Measurements from ENCODE around the gene BRCA2. TPM values are rescaled to one million over a fixed set of nuclear protein-coding genes. Genes with fewer than 3 reads are reported as not detected.

Gene BRCA2
- total RNA-seq, 4 donors from 2014 or later = 0.94 to 3.6 (median 2.4) TPM

- TF ChIP-seq, protein P1, sequence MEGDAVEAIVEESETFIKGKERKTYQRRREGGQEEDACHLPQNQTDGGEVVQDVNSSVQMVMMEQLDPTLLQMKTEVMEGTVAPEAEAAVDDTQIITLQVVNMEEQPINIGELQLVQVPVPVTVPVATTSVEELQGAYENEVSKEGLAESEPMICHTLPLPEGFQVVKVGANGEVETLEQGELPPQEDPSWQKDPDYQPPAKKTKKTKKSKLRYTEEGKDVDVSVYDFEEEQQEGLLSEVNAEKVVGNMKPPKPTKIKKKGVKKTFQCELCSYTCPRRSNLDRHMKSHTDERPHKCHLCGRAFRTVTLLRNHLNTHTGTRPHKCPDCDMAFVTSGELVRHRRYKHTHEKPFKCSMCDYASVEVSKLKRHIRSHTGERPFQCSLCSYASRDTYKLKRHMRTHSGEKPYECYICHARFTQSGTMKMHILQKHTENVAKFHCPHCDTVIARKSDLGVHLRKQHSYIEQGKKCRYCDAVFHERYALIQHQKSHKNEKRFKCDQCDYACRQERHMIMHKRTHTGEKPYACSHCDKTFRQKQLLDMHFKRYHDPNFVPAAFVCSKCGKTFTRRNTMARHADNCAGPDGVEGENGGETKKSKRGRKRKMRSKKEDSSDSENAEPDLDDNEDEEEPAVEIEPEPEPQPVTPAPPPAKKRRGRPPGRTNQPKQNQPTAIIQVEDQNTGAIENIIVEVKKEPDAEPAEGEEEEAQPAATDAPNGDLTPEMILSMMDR (IDR thresholded peaks at IDR 0.05; ENCODE audit: low read depth) = no peak
These were observed 754 bp upstream of the BRCA2 start for GRCh38 chr13:32314271-32315237.

DNA sequence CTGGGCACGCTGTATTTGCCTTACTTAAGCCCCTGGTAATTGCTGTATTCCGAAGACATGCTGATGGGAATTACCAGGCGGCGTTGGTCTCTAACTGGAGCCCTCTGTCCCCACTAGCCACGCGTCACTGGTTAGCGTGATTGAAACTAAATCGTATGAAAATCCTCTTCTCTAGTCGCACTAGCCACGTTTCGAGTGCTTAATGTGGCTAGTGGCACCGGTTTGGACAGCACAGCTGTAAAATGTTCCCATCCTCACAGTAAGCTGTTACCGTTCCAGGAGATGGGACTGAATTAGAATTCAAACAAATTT, 676 bp downstream of the BRCA2 start:
- TF ChIP-seq, protein P1 (IDR thresholded peaks at IDR 0.05; ENCODE audit: low read depth) = no peak

DNA sequence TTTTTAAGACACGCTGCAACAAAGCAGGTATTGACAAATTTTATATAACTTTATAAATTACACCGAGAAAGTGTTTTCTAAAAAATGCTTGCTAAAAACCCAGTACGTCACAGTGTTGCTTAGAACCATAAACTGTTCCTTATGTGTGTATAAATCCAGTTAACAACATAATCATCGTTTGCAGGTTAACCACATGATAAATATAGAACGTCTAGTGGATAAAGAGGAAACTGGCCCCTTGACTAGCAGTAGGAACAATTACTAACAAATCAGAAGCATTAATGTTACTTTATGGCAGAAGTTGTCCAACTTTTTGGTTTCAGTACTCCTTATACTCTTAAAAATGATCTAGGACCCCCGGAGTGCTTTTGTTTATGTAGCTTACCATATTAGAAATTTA, 1.2 kb downstream of the BRCA2 start:
- TF ChIP-seq, protein P1 (IDR thresholded peaks at IDR 0.05; ENCODE audit: low read depth) = no peak

DNA sequence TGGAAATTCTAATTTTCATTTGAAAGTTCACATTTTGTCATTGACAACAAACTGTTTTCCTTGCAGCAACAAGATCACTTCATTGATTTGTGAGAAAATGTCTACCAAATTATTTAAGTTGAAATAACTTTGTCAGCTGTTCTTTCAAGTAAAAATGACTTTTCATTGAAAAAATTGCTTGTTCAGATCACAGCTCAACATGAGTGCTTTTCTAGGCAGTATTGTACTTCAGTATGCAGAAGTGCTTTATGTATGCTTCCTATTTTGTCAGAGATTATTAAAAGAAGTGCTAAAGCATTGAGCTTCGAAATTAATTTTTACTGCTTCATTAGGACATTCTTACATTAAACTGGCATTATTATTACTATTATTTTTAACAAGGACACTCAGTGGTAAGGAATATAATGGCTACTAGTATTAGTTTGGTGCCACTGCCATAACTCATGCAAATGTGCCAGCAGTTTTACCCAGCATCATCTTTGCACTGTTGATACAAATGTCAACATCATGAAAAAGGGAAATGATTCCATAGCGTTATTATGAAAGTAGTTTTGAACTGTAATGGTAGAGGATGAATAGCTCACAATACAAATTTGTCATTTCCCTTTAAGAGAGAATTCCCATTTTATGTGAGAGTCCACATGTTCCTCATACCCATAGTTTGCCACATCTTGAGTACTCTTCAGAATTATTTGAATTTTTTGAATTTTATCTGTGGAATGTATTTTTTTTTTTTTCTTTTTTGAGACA, 2.6 kb downstream of the BRCA2 start:
- TF ChIP-seq, protein P1 (IDR thresholded peaks at IDR 0.05; ENCODE audit: low read depth) = no peak

GRCh38 chr13:32320528-32320927, 5.2 kb downstream of the BRCA2 start:
- TF ChIP-seq, protein P1 (IDR thresholded peaks at IDR 0.05; ENCODE audit: low read depth) = no peak

DNA sequence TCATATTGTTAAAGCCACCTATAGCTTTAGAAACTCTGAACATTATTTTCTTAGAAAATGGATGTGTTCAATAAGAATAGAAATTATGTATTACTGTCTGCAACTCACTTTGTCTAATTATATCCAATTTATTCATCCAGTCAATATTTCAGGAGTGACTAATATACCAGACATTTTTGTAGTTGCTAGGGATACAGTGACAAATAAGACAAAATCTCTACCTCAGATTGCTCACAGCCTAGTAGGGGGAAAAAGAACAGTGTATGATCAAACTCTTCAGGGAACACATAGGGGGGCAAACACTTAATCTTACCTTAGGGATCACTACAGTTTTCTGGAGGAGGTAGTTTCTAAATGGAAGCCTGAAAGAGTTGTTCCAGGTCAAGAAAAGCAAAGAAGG, 8.6 kb downstream of the BRCA2 start:
- TF ChIP-seq, protein P1 (IDR thresholded peaks at IDR 0.05; ENCODE audit: low read depth) = no peak

DNA sequence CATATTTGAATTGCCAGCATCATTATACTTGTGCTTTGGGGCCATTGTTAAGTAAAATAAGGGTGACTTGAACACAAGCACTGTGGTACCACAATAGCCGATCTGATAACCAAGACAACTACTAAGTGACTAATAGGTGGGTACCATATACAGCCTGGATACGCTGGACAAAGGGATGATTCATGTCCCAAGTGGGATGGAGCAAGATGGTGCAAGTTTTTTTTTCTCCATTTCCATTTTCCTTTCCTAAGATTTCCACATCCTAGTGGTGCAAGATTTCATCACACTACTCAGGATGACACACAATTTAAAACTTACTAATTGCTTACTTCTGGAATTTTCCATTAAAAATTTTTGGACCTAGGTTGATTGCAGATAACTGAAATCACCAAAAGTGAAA, 15.1 kb downstream of the BRCA2 start:
- TF ChIP-seq, protein P1 (IDR thresholded peaks at IDR 0.05; ENCODE audit: low read depth) = no peak
